Type B pancreatic cell (in vitro differentiated cells): ENCODE data around the gene DPYSL5. TPM values are rescaled to one million over a fixed set of nuclear protein-coding genes. Genes with fewer than 3 reads are reported as not detected.

Experiments
- DNase-seq: peaks from one replicate; pipeline ENCODE4 v3.0.0; 2021; ENCODE audit warnings: mixed read lengths; ENCODE audit not compliant: unreplicated experiment; ENCODE audit errors: extremely low spot score
- H3K27ac Mint-ChIP-seq: 2 replicates; pipeline ENCODE4 v1.8.0; 2021; ENCODE audit warnings: mild to moderate bottlenecking, mixed read lengths
- H3K27me3 Mint-ChIP-seq: 2 replicates; pipeline ENCODE4 v1.8.0; 2021; ENCODE audit warnings: mixed read lengths
- H3K36me3 Mint-ChIP-seq: 2 replicates; pipeline ENCODE4 v1.8.0; 2021; ENCODE audit warnings: mixed read lengths
- H3K4me1 Mint-ChIP-seq: one replicate; pipeline ENCODE4 v1.8.0; 2021; ENCODE audit warnings: mixed read lengths; ENCODE audit not compliant: unreplicated experiment
- H3K4me3 Mint-ChIP-seq: 2 replicates; pipeline ENCODE4 v1.8.0; 2021; ENCODE audit warnings: mild to moderate bottlenecking, mixed read lengths
- H3K9me3 Mint-ChIP-seq: 2 replicates; pipeline ENCODE4 v1.8.0; 2021; ENCODE audit warnings: mixed read lengths
- total RNA-seq: library from RNA; stranded (reverse); gene quantifications from 2 replicates; pipeline ENCODE4 v1.2.1, GENCODE V29; 2021; ENCODE audit warnings: low replicate concordance
- TF ChIP-seq, protein P1 (sequence below): fragments of 200-600 bp; sonication (generic); conservative IDR thresholded peaks from 2 replicates; pipeline ENCODE4 v1.5.0; 2021; ENCODE audit warnings: antibody characterized with exemption, mild to moderate bottlenecking

Gene DPYSL5
- total RNA-seq, 1 donor from 2014 or later, result 51.1 TPM

DNA sequence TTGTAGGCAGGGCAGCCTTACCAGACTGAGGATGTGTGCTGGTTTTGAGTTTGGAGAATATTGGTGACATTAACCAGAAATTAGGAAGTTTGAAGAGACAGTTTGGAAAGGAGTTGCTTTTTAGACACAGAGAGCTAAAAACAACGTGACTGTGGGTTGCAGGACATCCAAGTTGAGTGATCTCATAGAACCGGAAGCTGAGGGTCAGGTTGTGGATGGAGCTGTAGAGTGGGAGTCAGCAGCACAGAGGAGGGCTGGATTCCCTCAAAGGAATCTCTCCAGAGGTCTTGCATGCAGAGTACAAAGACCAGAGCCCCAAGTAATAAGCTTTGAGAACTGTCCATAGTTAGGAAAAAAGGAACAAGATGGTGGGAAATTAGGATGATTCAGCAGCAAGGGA, 131.8 kb downstream of the DPYSL5 start:
- peaks cover 8% of the 10 kb centered on the region for H3K27me3 Mint-ChIP-seq
- H3K9me3 Mint-ChIP-seq, result no peaks in the 10 kb centered on the region
- DNase-seq, result no peak
- no peaks in the 10 kb centered on the region for H3K36me3 Mint-ChIP-seq
- H3K27ac Mint-ChIP-seq, result no peak overlapping the region
- H3K4me3 Mint-ChIP-seq, result no peak overlapping the region
- TF ChIP-seq, protein P1, sequence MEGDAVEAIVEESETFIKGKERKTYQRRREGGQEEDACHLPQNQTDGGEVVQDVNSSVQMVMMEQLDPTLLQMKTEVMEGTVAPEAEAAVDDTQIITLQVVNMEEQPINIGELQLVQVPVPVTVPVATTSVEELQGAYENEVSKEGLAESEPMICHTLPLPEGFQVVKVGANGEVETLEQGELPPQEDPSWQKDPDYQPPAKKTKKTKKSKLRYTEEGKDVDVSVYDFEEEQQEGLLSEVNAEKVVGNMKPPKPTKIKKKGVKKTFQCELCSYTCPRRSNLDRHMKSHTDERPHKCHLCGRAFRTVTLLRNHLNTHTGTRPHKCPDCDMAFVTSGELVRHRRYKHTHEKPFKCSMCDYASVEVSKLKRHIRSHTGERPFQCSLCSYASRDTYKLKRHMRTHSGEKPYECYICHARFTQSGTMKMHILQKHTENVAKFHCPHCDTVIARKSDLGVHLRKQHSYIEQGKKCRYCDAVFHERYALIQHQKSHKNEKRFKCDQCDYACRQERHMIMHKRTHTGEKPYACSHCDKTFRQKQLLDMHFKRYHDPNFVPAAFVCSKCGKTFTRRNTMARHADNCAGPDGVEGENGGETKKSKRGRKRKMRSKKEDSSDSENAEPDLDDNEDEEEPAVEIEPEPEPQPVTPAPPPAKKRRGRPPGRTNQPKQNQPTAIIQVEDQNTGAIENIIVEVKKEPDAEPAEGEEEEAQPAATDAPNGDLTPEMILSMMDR, result no peak
- peaks cover 11% of the 10 kb centered on the region for H3K4me1 Mint-ChIP-seq

DNA sequence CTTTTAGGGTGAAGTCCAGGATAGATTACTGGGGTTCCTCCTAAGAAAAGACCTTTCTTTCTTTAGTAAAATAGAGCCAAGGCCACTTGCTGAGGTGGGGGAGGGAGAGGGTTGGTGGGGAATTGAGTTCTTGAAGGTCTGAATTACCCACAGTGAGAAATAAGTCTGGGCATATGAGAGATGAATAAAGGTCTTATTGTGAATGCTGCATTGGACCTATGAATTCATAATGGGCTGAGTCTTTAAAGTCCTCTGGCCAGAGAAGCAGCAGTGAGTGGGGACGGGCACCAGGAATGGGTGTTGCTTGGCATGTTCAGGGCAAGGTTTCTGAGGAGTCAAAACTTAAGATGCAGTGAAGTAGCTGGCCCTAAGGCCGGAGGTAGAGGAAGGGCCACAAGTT, 133.0 kb downstream of the DPYSL5 start:
- TF ChIP-seq, protein P1, result no peak
- Mint-ChIP-seq H3K36me3 (no peaks in the 10 kb centered on the region), H3K4me1 (peaks cover 6% of the 10 kb centered on the region), H3K27me3 (peaks cover 3% of the 10 kb centered on the region), H3K4me3 (no peak overlapping the region), H3K9me3 (no peaks in the 10 kb centered on the region), H3K27ac (no peak overlapping the region)
- DNase-seq, result no peak

DNA sequence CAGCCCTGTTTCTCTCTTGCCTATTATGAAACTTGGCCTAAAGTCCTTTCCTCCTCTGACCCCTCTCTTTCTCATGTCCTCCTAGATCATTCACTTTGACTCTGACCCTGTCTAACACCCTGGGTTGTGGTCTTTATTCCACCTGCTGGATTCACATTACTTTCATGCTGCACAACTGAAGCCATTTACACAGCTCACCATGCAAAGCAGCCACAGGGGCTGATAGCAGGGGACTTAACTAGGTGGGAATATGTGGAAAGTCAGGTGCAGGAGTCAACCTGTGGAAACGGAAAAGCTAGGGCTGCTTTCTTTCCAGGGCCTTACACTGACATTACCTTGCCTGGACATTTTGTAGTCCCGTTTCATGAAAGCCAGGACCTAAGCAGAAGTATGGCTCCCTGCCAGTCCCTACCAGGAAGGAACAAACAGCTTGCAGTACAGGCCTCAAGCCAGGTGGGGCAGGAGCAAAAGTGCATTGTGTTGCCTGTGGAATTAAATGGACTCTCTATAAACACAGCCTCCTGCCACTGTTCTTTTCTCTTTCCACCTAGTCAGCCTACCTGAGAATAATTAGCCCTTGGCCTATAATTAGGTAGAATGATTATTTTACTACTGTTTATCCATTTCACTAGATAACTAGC, 134.3 kb downstream of the DPYSL5 start:
- TF ChIP-seq, protein P1, result peak; percentile 50
- Mint-ChIP-seq H3K4me3 (no peak overlapping the region), H3K27ac (no peak overlapping the region), H3K36me3 (no peaks in the 10 kb centered on the region), H3K9me3 (no peaks in the 10 kb centered on the region), H3K4me1 (peaks cover 6% of the 10 kb centered on the region), H3K27me3 (peaks cover 3% of the 10 kb centered on the region)
- DNase-seq, result no peak

DNA sequence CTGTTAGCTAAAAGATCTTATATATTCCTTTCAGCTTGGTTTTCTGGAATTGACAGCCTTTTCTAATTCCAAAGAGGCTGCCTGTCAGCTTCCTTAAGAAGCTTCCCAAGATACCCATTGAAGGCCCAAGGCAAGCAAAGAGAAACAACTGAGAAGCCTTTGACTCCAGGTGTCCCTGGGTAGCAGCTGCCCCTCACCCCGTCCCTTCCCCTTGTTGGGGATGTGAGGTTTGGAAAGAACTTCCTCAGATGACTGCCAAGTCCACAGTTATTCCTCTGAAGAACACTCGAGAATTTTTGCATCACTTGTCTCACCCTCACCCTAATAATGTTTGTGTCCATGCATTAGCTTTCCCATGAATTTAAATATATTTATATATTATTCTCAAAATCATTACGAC, 135.8 kb downstream of the DPYSL5 start:
- H3K4me1 Mint-ChIP-seq, result no peaks in the 10 kb centered on the region
- no peaks in the 10 kb centered on the region for H3K27me3 Mint-ChIP-seq
- TF ChIP-seq, protein P1, result no peak

DNA sequence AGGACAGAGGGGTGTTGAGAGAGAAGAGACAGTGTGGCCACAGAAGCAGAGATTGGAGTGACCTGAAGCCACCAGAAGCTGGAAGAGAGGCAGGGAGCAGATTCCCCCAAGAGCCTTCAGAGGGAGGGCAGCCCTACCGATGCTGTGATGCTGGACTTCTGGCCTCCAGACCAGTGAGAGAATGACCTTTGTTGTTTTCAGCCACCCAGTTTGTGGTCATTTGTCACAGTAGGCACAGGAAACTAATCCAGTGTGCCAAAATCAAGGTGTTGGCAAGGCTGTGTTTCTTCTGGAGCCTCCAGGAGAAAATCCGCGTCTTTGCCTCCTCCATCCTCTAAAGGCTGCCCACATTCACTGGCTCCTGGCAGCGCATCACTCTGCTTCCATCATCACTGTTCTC, 137.9 kb downstream of the DPYSL5 start:
- H3K9me3 Mint-ChIP-seq, result no peaks in the 10 kb centered on the region
- no peak overlapping the region for H3K4me3 Mint-ChIP-seq
- DNase-seq, result no peak
- H3K27me3 Mint-ChIP-seq, result no peaks in the 10 kb centered on the region
- H3K36me3 Mint-ChIP-seq, result no peaks in the 10 kb centered on the region
- H3K27ac Mint-ChIP-seq, result no peak overlapping the region
- no peaks in the 10 kb centered on the region for H3K4me1 Mint-ChIP-seq
- TF ChIP-seq, protein P1, result no peak

More for the DNA sequence above, 135.8 kb downstream of the DPYSL5 start:
- DNase-seq, result no peak
- H3K4me3 Mint-ChIP-seq, result no peak overlapping the region
- no peaks in the 10 kb centered on the region for H3K36me3 Mint-ChIP-seq
- H3K27ac Mint-ChIP-seq, result no peak overlapping the region
- H3K9me3 Mint-ChIP-seq, result no peaks in the 10 kb centered on the region
